GM21529 (cell line): Measurements from ENCODE around the gene FAM3C.
"Not testable (repeated sequence)": the region's sequence is repeated elsewhere in the genome, so short reads cannot be mapped to it uniquely, and the experiment has no call there.

Source experiments
- ATAC-seq: cut with Tn5 transposase; IDR thresholded peaks from one replicate; pipeline ENCODE4 v1.9.1; 2021; ENCODE audit not compliant: unreplicated experiment

The FAM3C gene

GRCh38 chr7:121395961-121396757 lies at the start of gene FAM3C:
FAM3C (minus strand) TSS chr7:121396308; CDS start chr7:121382969, 13,339 bp downstream.
- ATAC-seq = peak; percentile 73

GRCh38 chr7:121442845-121443244 lies 46.7 kb upstream of the FAM3C start:
- no peak for ATAC-seq

GRCh38 chr7:121440857-121441503 lies 44.9 kb upstream of the FAM3C start:
- no peak for ATAC-seq

- ATAC-seq = peak; percentile 49
Measured at GRCh38 chr7:121438043-121438955, 42.2 kb upstream of the FAM3C start.

- no peak for ATAC-seq
Measured at GRCh38 chr7:121437470-121437869, 41.4 kb upstream of the FAM3C start.

GRCh38 chr7:121436688-121437087 lies 40.6 kb upstream of the FAM3C start:
- ATAC-seq = no peak

- ATAC-seq = no peak
Measured at GRCh38 chr7:121436136-121436535, 40.0 kb upstream of the FAM3C start.

- ATAC-seq = peak; percentile 59
Measured at GRCh38 chr7:121433775-121434174, 37.7 kb upstream of the FAM3C start.

- ATAC-seq = peak; percentile 75
Measured at GRCh38 chr7:121432486-121432885, 36.4 kb upstream of the FAM3C start.

GRCh38 chr7:121431996-121432395 lies 35.9 kb upstream of the FAM3C start:
- ATAC-seq = no peak

GRCh38 chr7:121431389-121431995 lies 35.4 kb upstream of the FAM3C start:
- no peak for ATAC-seq

- ATAC-seq = no peak
Measured at GRCh38 chr7:121430558-121430957, 34.5 kb upstream of the FAM3C start.

GRCh38 chr7:121429798-121430197 lies 33.7 kb upstream of the FAM3C start:
- no peak for ATAC-seq

- ATAC-seq = no peak
Measured at GRCh38 chr7:121428855-121429489, 32.9 kb upstream of the FAM3C start.

GRCh38 chr7:121421743-121422142 lies 25.6 kb upstream of the FAM3C start:
- ATAC-seq = not testable (repeated sequence)

- no peak for ATAC-seq
Measured at GRCh38 chr7:121420976-121421375, 24.9 kb upstream of the FAM3C start.

- ATAC-seq = no peak
Measured at GRCh38 chr7:121419201-121420148, 23.4 kb upstream of the FAM3C start.

- ATAC-seq = no peak
Measured at GRCh38 chr7:121416533-121416932, 20.4 kb upstream of the FAM3C start.

GRCh38 chr7:121414436-121414835 lies 18.3 kb upstream of the FAM3C start:
- ATAC-seq = no peak
